HTR-8/SVneo (cell line): ENCODE results near the gene DRICH1.
"Not testable (repeated sequence)": the region's sequence is repeated elsewhere in the genome, so short reads cannot be mapped to it uniquely, and the experiment has no call there.

Source experiments
- DNase-seq: peaks from one replicate; pipeline ENCODE4 v3.0.0; 2011; ENCODE audit warnings: low spot score, mixed read lengths; ENCODE audit not compliant: insufficient read length
- FAIRE-seq: peaks from 2 replicates; lab custom pipeline; 2011; peaks lifted over from hg19 to GRCh38; lab: Jason Lieb, UNC

Gene DRICH1

GRCh38 chr22:23604939-23605712 lies 27.0 kb downstream of the DRICH1 start:
- no peak for DNase-seq
- no peak for FAIRE-seq

GRCh38 chr22:23603266-23603665 lies 28.9 kb downstream of the DRICH1 start:
- DNase-seq (no peak), FAIRE-seq (no peak)

- FAIRE-seq (no peak), DNase-seq (no peak)
These were observed 33.2 kb downstream of the DRICH1 start for GRCh38 chr22:23598805-23599518.

GRCh38 chr22:23597576-23598268 lies 34.4 kb downstream of the DRICH1 start:
- not testable (repeated sequence) for FAIRE-seq, DNase-seq

GRCh38 chr22:23595904-23596303 lies 36.2 kb downstream of the DRICH1 start:
- FAIRE-seq, DNase-seq: not testable (repeated sequence)

GRCh38 chr22:23591846-23592245 lies 40.3 kb downstream of the DRICH1 start:
- DNase-seq (no peak), FAIRE-seq (no peak)

- DNase-seq, result peak; percentile 51
- FAIRE-seq, result no peak
These were observed 40.8 kb downstream of the DRICH1 start for GRCh38 chr22:23591201-23591791.

GRCh38 chr22:23583836-23584235 lies 48.3 kb downstream of the DRICH1 start:
- DNase-seq (no peak), FAIRE-seq (no peak)

- no peak for FAIRE-seq
- DNase-seq, result no peak
These were observed 49.0 kb downstream of the DRICH1 start for GRCh38 chr22:23583153-23583552.

GRCh38 chr22:23581260-23581650 lies 50.9 kb downstream of the DRICH1 start:
- FAIRE-seq (no peak), DNase-seq (no peak)

GRCh38 chr22:23580576-23581259 lies 51.4 kb downstream of the DRICH1 start:
- no peak for DNase-seq
- no peak for FAIRE-seq

- FAIRE-seq, result no peak
- no peak for DNase-seq
These were observed 52.1 kb downstream of the DRICH1 start, which contains the start of gene IGLL1 for GRCh38 chr22:23579870-23580575. TSS of gene IGLL1 (minus strand) at chr22:23580290. CDS start at chr22:23580190, 100 bp downstream.

GRCh38 chr22:23579280-23579679 lies 52.8 kb downstream of the DRICH1 start:
- FAIRE-seq, result no peak
- no peak for DNase-seq

- FAIRE-seq (no peak), DNase-seq (no peak)
These were observed 53.8 kb downstream of the DRICH1 start for GRCh38 chr22:23578306-23578705.

GRCh38 chr22:23576681-23577080 lies 55.4 kb downstream of the DRICH1 start:
- no peak for FAIRE-seq
- no peak for DNase-seq

- no peak for DNase-seq
- FAIRE-seq, result no peak
These were observed 56.5 kb downstream of the DRICH1 start for GRCh38 chr22:23575601-23576000.

GRCh38 chr22:23574877-23575276 lies 57.2 kb downstream of the DRICH1 start:
- DNase-seq, result no peak
- FAIRE-seq, result no peak

- FAIRE-seq (no peak), DNase-seq (no peak)
These were observed 57.7 kb downstream of the DRICH1 start for GRCh38 chr22:23574371-23574811.

GRCh38 chr22:23573701-23574235 lies 58.4 kb downstream of the DRICH1 start:
- not testable (repeated sequence) for FAIRE-seq

More at GRCh38 chr22:23573701-23574235, 58.4 kb downstream of the DRICH1 start:
- DNase-seq, result not testable (repeated sequence)
